Stimulated activated CD4-positive, alpha-beta T cell treated with anti-CD3 and anti-CD28 coated beads, Interleukin-12 subunit alpha, Interleukin-12 subunit beta, amount 100 ng/mL, for 48 hours (primary cell): ENCODE measurements around the gene CENPA.

Experiments
- DNase-seq, 3 donors: peaks; one replicate each; pipeline ENCODE4 v3.0.0-alpha.2; 2020; ENCODE audit warnings: low read depth in 2 of 3, low spot score in 1 of 3

The CENPA gene

DNA sequence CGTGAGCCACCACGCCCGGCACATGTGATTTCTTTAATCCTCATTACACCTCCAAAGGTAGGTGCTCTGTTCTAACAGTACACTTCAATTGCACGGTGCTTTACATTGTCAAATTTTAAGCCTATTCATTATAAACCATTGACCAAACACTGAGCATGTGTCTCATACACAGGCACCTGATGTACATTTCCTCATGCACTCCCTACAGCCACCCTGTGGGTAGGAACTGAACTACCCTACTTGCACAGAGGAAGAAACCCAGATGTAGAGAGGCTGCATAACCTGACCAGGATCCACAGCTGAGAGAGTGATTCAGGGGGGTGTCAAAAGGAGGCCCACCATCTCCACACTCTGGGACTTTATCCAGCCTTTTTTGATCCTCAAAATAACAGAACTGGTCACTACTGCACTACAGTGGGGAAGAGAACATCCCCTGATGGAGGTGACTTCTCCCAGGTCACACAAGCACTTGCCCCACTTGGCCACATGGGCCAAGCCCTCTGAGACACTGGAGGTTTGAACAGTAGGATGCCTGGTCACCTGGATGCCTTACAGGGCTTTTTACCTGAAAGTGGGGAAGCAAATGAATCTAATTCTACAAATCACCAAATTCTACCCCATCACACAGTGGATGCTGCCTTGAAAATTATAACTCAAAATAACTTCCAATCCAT, 55.2 kb downstream of the CENPA start:
- no peak for DNase-seq

DNA sequence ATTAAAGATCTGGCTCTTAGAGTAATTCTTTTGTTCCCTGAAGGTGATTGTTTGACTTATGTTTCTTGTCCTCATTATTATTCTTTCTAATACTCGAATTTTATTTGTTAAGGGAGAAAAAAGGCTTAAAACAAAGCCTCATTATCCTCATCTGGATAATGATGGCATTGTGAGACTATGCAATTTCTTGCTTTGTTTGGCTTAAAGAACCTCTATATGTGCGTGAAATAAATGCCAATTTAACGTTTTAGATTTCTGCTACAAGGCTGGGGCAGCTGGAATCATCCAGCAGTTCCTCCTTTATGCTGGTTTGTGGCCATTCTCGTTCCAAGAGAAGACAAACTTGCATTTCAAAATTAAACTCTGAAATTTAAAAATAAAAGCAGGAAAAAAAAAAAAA, 57.2 kb downstream of the CENPA start:
- no peak for DNase-seq
